Panc1 (cell line): ENCODE data around the gene HRH4. TPM values are rescaled to one million over a fixed set of nuclear protein-coding genes. Genes with fewer than 3 reads are reported as not detected.

Experiments
- ATAC-seq: fragments of 200-7000 bp; cut with Tn5 transposase; 2 replicates; pipeline ENCODE4 v1.9.1; 2020; ENCODE audit warnings: mild to moderate bottlenecking, moderate library complexity
- BruUV-seq: library from RNA; stranded (reverse); fragments of 400-500 nt; replicated peaks from 2 replicates; lab custom pipeline; 2021; lab: Mats Ljungman, UMichigan
- CTCF ChIA-PET: fragments of 300-600 bp; sonication (Branson Sonifier 250); formaldehyde crosslinking; loops from one replicate; lab custom pipeline; 2022; ENCODE audit warnings: antibody characterized with exemption; lab: Charles Lee
- POLR2A ChIA-PET: fragments of 300-600 bp; sonication (Branson Sonifier 250); formaldehyde crosslinking; loops from one replicate; lab custom pipeline; 2022; ENCODE audit warnings: antibody characterized with exemption; lab: Charles Lee
- DNase-seq: peaks from one replicate; pipeline ENCODE4 v3.0.0-alpha.2; 2010; ENCODE audit warnings: low read depth, low spot score
- H3K27ac ChIP-seq: 2 replicates; pipeline ENCODE4 v1.5.1; 2011; ENCODE audit warnings: mild to moderate bottlenecking, low read length, inconsistent platforms
- H3K27me3 ChIP-seq: fragments of 200-500 bp; sonication (Bioruptor generic); 2 replicates; pipeline ENCODE4 v1.6.0; 2014; ENCODE audit warnings: low read length, inconsistent platforms; ENCODE audit not compliant: control insufficient read depth, insufficient read depth
- H3K36me3 ChIP-seq: fragments of 200-500 bp; sonication (Bioruptor generic); 2 replicates; pipeline ENCODE4 v1.5.1; 2014; ENCODE audit warnings: inconsistent platforms, mild to moderate bottlenecking, low read length, moderate library complexity; ENCODE audit not compliant: control insufficient read depth, insufficient read depth
- H3K4me1 ChIP-seq: 2 replicates; pipeline ENCODE4 v1.5.1; 2011; ENCODE audit warnings: inconsistent platforms, mild to moderate bottlenecking, low read length, moderate library complexity; ENCODE audit not compliant: control insufficient read depth, insufficient read depth
- H3K4me3 ChIP-seq, 2 experiments: 2 replicates each; pipeline ENCODE4 v1.5.1; 2011 to 2012; ENCODE audit warnings: low read depth in 2 of 2, low read length in 2 of 2, mild to moderate bottlenecking in 2 of 2, inconsistent platforms in 1 of 2, moderate library complexity in 1 of 2
- H3K9me3 ChIP-seq: fragments of 200-500 bp; sonication (Bioruptor generic); 2 replicates; pipeline ENCODE4 v1.5.1; 2014; ENCODE audit warnings: low read depth, mild to moderate bottlenecking, inconsistent platforms, low read length, moderate library complexity; ENCODE audit not compliant: control insufficient read depth, insufficient read depth
- CTCF ChIP-seq: fragments of 450-650 bp; IDR thresholded peaks from 2 replicates; pipeline ENCODE4 v1.5.1; 2017; ENCODE audit warnings: mild to moderate bottlenecking
- POLR2AphosphoS5 ChIP-seq: IDR thresholded peaks from 2 replicates; pipeline ENCODE4 v1.6.1; 2012; ENCODE audit warnings: mild to moderate bottlenecking, low read depth, low read length, moderate library complexity
- REST ChIP-seq, 2 experiments: IDR thresholded peaks; 2 replicates each; pipeline ENCODE4 v1.6.1; 2011 to 2012; ENCODE audit warnings: low read depth in 2 of 2, control low read depth in 1 of 2, low read length in 1 of 2, mild to moderate bottlenecking in 1 of 2, moderate library complexity in 1 of 2; ENCODE audit not compliant: insufficient read depth in 1 of 2
- SIN3A ChIP-seq: IDR thresholded peaks from 2 replicates; pipeline ENCODE4 v1.6.1; 2012; ENCODE audit warnings: low read depth, mild to moderate bottlenecking, low read length, moderate library complexity, borderline replicate concordance; ENCODE audit not compliant: insufficient read depth
- TCF7L2 ChIP-seq: IDR thresholded peaks from 2 replicates; pipeline ENCODE4 v1.6.1; 2011; ENCODE audit warnings: mild to moderate bottlenecking, low read depth, low read length, inconsistent platforms
- in situ Hi-C: cut with HindIII; loops from 2 replicates; pipeline ENCODE4 v1.10.0; 2016; ENCODE audit warnings: low sequenced_read_pairs, low pct_unique_long_range_greater_than_20kb
- intact Hi-C: fragments of 100-400 bp; cut with micrococcal nuclease; formaldehyde crosslinking; loops from one replicate; pipeline ENCODE4 v1.10.0; 2022; ENCODE audit not compliant: unreplicated experiment
- total RNA-seq: library from RNA; stranded (reverse); gene quantifications from one replicate; pipeline ENCODE4 v1.2.1, GENCODE V29; 2021; ENCODE audit not compliant: unreplicated experiment

The HRH4 gene
- total RNA-seq, 1 experiment from 2014 or later: not detected

- intact Hi-C loops (no loop called here), in situ Hi-C loops (no loop called here)
- Histone ChIP-seq H3K36me3 (peaks cover 16% of the 10 kb centered on the region), H3K9me3 (no peaks in the 10 kb centered on the region), H3K4me3 (no peak overlapping the region), H3K27me3 (no peaks in the 10 kb centered on the region), H3K27ac (no peak overlapping the region), H3K4me1 (no peaks in the 10 kb centered on the region)
- no peak for DNase-seq
- BruUV-seq: no TSS peak
- ATAC-seq: no peak
- POLR2A ChIA-PET: no interaction called here
- TF ChIP-seq TCF7L2 (no peak), SIN3A (no peak), REST (IDR thresholded peaks at IDR 0.05; ENCODE audit: insufficient read depth in 1 of 2, low read depth in 2 of 2, low read length in 1 of 2) (no peak)
- CTCF ChIA-PET: no interaction called here
Measured at GRCh38 chr18:24443870-24444269, 16.6 kb upstream of the HRH4 start.

- BruUV-seq: no TSS peak
- Histone ChIP-seq H3K9me3 (no peaks in the 10 kb centered on the region), H3K27ac (no peak overlapping the region), H3K4me1 (no peaks in the 10 kb centered on the region), H3K36me3 (peaks cover 28% of the 10 kb centered on the region), H3K27me3 (no peaks in the 10 kb centered on the region), H3K4me3 (no peak overlapping the region)
- no peak for ATAC-seq
- intact Hi-C loops (no loop called here), in situ Hi-C loops (no loop called here)
- no peak for DNase-seq
- TF ChIP-seq CTCF (no peak), TCF7L2 (no peak), REST (IDR thresholded peaks at IDR 0.05; ENCODE audit: insufficient read depth in 1 of 2, low read depth in 2 of 2, low read length in 1 of 2) (no peak), SIN3A (no peak), POLR2AphosphoS5 (no peak)
- CTCF ChIA-PET: interaction anchor here (0.8 to 1.2 kb wide), 2 partner anchors 23 to 43 kb away, joined by 3 to 8 read pairs; no protein-coding TSS in a partner anchor
- POLR2A ChIA-PET: no interaction called here
Measured at GRCh38 chr18:24446453-24446852, 14.0 kb upstream of the HRH4 start.
